Measurements from ENCODE around the gene CNOT6.

Gene CNOT6

DNA sequence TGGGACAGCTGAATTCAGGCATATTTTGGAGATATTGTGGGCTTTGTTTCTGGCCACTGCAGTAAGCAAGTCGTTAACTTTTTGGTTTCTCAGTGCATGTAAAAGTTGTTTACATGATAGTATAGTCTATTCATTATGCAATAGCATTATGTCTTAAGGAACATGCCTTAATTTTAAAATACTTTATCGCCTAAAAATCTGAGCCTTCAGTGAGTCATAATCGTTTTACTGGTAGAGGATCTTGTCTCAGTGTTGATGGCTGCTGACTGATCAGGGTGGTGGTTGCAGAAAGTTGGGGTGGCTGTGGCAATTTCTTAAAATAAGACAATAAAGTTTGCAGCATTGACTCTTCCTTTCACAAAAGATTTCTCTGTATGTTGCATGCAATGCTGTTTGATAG lies 92.0 kb downstream of the CNOT6 start:
- DNase-seq: no peak

DNA sequence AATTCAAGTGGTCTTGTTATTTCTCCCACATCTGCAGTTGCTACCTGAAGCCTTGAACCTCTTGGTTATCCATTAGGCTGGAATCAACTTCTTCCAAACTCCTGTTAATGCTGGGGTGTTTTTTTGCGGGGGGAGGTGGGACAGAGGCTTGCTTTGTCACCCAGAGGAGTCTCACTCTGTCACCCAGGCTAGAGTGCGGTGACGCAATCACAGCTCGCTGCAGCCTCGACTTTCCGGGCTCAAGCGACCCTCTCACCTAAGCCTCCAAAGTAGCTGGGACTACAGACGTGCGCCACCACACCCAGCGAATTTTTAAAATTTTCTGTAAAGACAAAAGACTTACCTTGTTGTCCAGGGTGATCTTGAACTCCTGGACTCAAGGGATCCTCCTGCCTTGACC lies 92.7 kb downstream of the CNOT6 start:
- DNase-seq: no peak

DNA sequence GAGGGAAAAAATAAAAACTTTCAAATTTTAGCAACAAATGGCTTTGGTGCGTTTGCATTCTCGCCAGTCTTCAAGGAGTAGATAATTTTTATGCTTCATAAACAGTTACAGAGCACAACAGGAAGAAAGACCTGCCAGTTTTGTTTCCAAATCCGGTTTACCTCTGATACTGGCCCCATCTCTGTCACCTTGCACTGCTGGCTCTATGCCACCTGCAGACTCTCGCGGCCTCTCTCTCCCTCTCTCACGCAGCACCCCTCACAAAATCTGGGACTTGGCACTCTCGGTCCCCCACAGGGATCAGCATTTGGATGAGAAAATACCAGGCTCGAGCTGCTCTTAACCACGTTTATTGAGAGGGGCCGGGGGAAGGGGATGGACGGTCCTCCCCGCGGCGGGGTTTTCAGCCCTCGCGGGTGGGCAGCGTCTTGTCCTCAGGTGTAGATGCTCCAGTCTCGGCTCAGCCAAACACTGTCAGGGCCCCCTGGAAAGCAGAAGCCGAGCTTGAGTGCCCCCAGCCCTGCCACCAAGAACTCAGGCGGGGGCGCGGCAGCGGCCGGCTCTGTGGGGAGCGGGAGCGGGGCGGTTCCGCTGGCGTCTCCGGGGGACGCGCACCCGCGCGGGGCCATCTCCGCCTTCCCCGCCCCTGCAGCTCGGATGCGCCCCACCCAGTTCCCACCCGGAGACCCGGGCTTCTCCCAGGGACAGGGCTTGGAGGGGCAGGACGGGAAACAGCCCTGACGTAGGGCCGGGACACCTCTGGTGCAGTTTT lies 95.8 kb downstream of the CNOT6 start:
- DNase-seq: no peak

DNA sequence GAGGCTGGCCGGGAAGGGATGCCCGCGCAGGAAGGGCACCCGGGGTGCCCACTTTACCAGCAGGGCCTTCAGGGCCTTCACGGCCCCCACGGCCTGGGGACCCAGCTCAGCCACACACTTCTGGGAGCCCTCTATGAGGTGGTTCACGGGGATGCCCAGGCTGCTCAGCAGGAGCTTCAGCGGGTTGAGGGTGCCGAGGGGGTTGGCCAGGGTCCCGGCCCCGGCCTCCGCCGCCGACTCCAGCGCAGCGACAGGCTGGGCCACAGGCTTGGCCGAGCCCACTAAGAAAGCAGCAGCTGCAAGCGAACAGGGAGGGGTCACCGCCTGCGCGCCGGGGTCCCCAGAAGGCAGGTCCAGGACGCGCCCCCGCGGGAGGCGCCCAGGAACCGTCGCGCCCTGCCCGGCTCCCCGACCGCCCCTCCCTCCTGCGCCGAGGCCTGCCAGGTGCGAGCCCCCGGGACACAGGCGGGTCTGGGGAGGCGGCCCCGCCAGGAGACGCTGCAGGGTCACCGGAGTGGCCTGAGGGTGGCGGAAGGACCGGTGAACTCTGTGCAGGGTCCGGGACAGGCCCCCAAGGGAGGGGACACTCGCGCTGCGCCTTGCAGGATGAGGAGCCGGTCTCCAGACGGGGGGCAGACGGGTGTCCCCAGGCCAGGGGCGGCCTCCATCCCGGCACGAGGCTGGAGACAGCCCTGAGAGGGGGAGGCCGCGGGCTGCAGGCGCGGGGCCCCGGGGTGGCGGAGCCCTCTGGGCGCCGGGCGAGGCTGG lies 96.5 kb downstream of the CNOT6 start:
- DNase-seq: no peak

- no peak for DNase-seq
These were observed 97.2 kb downstream of the CNOT6 start, which contains the start of gene SCGB3A1 for GRCh38 chr5:180591311-180591887. SCGB3A1 (minus strand) TSS chr5:180591499; CDS start chr5:180591462, 37 bp downstream.

DNA sequence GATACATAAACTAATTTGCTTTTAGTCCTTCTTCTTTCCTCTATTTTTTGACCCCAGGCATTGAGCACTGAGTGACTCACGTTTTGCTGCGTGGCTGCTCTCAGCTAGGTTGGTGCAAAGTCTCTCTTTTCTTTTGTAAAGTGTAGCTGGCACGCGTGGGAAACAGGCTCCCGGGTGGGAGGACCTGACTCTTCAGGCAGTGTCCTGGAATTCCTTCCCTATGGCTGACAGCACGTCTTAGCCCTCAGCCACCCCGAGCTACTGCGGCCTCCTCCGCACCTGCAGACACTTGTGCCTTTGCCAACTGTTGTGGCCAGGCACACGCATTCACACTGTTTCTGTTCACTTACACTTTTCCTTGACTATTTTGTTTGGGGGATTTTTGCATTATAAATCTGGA lies 98.0 kb downstream of the CNOT6 start:
- no peak for DNase-seq

DNA sequence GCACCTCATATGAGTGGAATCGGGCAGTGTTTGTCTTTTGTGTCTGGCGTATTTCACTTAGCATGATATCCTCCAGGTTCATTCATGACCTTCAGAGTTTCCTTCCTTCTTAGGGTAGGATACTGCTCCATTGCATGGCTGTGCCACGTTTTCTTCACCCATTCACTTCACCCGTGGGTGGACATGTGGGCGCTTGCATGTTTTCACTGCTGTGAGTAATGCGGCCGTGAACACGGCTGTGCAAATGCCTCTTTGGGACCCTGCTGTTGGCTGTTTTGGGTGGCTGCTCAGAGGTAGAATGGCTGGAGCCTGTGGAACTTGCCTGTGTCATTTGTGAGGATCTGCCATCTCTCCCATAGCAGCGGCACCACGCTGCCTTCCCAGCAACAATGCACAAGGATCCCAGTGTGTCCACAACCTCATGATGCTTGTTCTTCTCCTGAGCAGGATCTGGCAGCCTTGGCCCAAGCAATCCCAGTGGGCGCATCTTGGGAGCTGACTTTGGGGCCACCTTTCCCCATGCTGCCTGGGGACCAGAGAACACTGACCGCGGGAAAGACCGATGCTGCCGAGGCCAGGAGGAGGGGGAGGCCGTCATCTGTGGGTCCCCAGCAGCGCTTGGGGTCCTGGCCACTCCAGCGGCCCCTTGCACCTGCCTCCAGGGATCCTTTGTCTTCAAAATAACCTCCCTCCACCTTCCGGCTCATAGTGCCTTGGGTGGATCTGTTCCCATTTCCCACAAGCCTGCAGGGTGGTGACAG lies 99.4 kb downstream of the CNOT6 start:
- DNase-seq: no peak

GRCh38 chr5:180594311-180595045 lies 100.3 kb downstream of the CNOT6 start:
- DNase-seq: no peak

GRCh38 chr5:180595046-180595379 lies 100.8 kb downstream of the CNOT6 start:
- no peak for DNase-seq

GRCh38 chr5:180595381-180596114 lies 101.4 kb downstream of the CNOT6 start:
- DNase-seq: no peak

DNA sequence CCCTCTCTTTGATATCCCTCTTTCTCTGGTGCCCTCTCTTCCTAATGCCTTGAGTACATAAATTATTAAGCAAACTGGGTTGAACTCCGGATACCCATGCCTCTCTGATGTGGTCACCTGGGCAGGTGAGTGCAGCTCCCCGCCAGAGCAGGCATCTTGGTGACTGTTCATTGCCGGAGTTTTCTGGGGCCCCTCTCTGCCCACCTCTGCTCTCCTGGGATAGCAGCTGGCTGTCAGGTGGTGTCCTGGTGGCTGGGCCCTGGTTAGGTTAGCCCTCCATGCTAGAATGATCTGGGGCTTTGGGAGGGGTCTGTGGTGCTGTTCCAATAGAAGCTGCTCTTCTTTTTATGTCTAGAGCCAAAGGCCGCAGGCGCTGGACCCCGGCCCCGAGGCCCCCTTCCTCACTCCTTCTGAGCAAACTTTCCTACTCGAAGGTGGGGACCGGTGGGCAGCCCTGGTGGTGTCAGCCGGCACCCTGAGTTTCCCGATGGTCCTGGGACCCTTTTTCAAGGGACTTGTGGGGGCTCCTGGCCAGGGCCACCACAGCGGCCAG lies 102.0 kb downstream of the CNOT6 start:
- no peak for DNase-seq

DNA sequence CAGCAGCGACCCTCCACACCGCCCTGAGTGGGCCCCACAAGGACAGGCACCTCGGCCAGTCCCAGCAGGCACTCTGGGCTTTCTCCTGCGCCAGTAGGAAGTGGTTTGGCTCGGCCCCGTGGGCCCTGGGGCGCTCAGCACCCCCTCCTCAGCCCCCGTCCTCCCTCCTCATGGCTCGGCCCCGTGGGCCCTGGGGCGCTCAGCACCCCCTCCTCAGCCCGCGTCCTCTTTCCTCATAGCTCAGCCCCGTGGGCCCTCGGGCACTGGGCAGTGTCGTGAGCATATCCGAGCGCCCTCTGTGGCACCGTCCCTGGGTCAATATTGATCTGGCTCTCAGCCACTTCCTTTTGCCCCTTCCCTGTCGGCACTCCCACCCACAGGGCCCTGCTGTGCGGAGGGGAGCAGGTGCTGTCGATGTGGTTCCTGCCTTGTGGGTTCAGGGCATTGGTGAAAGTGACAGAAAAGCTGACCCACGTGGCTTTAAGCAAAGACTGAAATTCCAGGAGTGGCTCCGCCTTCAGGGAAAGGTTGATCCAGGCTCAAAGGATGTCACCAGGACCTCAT lies 102.6 kb downstream of the CNOT6 start:
- no peak for DNase-seq

GRCh38 chr5:180598316-180598701 lies 104.1 kb downstream of the CNOT6 start:
- no peak for DNase-seq

- DNase-seq: no peak
These were observed 104.8 kb downstream of the CNOT6 start for GRCh38 chr5:180598797-180599589.

- no peak for DNase-seq
These were observed 105.4 kb downstream of the CNOT6 start for GRCh38 chr5:180599590-180599914.

DNA sequence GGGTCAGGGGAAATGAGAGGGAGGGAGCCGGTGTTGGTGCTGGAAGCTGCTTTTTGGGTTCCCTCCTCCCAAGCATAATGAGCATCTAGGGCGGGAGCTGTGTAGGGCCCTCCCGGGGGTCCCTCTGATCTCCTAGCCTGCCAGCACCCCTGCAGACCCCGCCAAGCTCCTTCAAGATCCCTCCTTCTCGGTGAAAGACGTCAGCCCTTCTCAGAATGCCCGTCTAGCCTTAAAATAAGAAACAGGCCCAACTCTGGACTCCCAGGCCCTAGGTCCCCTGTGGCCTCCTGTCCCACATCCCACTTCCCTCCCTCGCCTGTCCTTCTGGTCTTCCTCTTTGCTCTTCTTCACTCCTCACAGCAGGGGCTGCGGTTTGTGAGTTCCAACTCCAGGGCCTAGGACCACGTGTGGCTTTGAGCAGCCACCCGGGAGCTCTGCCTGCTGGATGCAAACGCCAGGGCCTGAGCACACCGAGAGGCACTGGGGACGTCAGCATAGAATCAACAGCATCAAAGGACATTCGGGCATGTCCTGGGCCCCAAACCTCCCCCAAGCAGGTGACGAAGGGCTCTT lies 105.9 kb downstream of the CNOT6 start:
- DNase-seq: no peak

DNA sequence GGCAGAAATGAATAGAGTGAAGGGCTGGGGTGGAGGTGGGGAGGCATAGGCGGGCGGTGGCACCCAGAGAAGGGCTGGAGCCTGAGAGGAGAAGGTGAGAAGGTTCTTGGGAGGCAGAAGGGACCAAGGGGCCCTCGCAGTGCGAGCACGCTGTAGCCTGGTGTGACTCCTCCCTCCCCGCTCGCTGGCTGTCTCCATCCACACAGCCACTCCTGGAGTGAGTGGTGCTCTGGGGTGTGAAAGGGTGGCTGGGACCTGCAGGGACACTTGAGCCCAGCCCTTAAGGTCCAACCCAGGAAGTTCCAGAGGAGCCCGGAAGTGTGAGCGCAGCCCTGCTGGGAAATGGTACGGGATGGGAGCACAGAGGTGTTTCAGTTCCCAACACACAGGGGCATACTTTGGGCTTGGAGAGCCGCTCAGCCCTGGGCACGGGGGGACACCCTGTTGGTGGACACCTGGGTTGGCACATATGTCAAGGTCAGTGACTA lies 106.4 kb downstream of the CNOT6 start:
- DNase-seq: no peak

GRCh38 chr5:180601591-180602480 lies 107.7 kb downstream of the CNOT6 start:
- DNase-seq: no peak
